22Rv1 (cell line): Measurements from ENCODE around the gene TCEAL1.
"Not testable (repeated sequence)": the region's sequence is repeated elsewhere in the genome, so short reads cannot be mapped to it uniquely, and the experiment has no call there.

Source experiments
- H3K27ac ChIP-seq: fragments of 450-650 bp; 2 replicates; pipeline ENCODE4 v1.5.1; 2017
- CTCF ChIP-seq: fragments of 450-650 bp; IDR thresholded peaks from 2 replicates; pipeline ENCODE4 v1.5.1; 2017; ENCODE audit warnings: mild to moderate bottlenecking
- ZFX ChIP-seq: fragments of 450-650 bp; IDR thresholded peaks from 2 replicates; pipeline ENCODE4 v1.6.1; 2017; ENCODE audit warnings: antibody characterized with exemption, borderline replicate concordance

Gene TCEAL1

GRCh38 chrX:103656617-103657016 is 27.8 kb downstream of the TCEAL1 start:
- H3K27ac ChIP-seq: no peak overlapping the region
- no peak for TF ChIP-seq CTCF
- TF ChIP-seq ZFX: no peak

DNA sequence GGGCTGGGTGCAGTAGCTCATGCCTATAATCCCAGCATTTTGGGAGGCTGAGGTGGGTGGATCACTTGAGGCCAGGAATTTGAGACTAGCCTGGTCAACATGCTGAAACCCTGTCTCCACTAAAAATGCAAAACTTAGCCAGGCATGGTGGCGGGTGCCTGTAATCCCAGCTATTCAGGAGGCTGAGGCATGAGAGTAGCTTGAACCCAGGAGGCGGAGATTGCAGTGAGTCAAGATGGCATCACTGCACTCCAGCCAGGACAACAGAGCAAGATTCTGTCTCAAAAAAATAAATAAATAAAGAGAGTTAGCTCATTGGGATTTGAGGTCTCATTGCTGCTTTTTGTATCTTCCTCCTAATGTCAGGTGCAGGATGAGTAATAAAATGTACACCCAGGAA is 28.3 kb downstream of the TCEAL1 start:
- not testable (repeated sequence) for H3K27ac ChIP-seq

GRCh38 chrX:103658681-103659433 is 30.1 kb downstream of the TCEAL1 start:
- peak overlapping the region; percentile 46 for H3K27ac ChIP-seq
- no peak for TF ChIP-seq ZFX
- TF ChIP-seq CTCF: no peak

- peak overlapping the region; percentile 46 for H3K27ac ChIP-seq
These were observed 30.7 kb downstream of the TCEAL1 start for GRCh38 chrX:103659460-103659859.

DNA sequence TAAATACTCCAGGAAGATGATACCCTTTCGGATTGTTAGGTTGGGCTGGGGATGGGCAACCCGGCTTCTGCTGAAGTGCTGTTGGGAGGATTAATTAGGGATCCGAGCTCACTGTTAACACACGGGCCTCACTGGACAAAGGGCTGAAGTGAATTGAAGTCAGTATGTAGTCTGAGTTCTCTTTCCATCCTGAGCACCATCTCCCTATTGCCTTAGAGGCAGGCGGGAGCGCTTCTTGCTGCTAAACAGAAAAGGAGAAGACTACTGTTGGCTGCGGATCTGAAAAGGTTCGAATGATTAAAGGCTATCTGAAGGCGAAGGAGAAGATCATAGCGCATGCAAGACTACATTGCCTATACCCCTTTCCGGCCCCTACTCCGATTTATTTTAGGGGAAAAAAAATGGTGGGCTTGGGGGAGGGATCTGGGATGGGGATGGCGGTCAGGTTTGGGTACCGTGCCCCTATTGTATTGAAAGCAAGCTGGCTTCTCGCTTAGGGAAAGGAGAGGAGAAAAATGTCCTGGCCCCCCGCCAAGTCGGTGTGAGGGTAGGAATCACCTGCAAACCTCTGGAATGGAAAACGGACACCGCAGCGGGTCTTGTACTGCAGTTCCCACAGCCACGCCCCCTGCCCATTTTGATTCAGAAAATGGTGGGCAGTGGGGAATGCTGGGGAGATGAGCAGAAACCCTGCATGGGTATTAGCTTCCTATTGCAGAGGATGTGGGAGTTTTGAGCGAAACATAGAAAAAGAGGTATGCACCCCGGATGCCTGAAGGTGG is 35.4 kb downstream of the TCEAL1 start:
- TF ChIP-seq ZFX (no peak), CTCF (no peak)
- H3K27ac ChIP-seq: no peak overlapping the region

DNA sequence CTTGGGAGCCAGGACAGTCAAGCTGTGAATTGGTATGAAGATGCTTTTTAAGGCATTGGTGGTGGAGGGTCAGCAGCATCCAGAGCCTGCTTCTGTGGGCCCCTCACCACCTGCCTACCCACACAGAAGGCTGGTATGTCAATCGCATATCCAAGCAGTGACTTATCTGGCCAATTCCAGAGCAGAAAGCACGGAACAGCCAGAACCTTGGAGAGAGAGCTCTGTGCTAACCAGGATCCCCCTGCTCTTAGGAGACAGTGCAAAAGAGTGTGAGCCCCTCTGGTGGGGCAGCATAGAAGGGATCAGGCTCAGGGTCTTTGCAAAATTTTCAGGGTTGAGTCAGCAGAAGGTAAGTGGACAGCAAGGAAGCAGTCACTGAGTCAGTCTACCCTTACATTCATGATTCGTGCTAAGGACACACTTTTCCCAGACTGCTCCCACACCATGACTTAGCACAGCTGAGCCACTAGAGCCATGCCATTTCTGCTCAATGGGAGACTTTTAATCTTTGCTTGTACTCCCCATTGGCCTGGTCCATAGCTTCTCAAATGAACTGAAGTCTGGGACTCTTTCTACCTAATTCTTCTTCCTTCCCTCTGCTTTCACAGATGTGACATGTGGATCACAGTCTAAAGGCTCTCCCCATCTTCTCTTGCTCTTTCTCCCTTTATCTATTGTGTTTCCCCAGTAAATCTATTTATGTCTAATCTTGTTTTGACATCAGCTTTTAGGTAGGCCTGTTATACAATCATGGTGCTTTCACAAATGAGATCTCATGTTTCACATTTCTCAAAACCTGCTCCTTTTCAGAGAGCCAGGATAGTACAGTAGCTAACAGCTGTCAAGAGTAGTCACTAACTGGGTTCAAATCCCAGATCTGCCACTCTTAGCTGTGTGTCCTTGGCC is 37.7 kb downstream of the TCEAL1 start:
- no peak for TF ChIP-seq CTCF
- no peak for TF ChIP-seq ZFX
- no peak overlapping the region for H3K27ac ChIP-seq

- TF ChIP-seq ZFX (no peak), CTCF (no peak)
These were observed 41.0 kb downstream of the TCEAL1 start for GRCh38 chrX:103669745-103670144.

More at GRCh38 chrX:103669745-103670144, 41.0 kb downstream of the TCEAL1 start:
- H3K27ac ChIP-seq: no peak overlapping the region
